MCF 10A (cell line): ENCODE data around the gene CSRP1. TPM values are rescaled to one million over a fixed set of nuclear protein-coding genes. Genes with fewer than 3 reads are reported as not detected.

Experiments
- BruUV-seq: library from RNA; stranded (reverse); fragments of 400-500 nt; replicated peaks from 2 replicates; lab custom pipeline; 2021; lab: Mats Ljungman, UMichigan
- CTCF ChIA-PET: fragments of 300-600 bp; sonication (Branson Sonifier 250); formaldehyde crosslinking; extraction: SDS; loops from one replicate; lab custom pipeline; 2021; ENCODE audit warnings: antibody characterized with exemption, inconsistent platforms; lab: Yijun Ruan, JAX
- POLR2A ChIA-PET: fragments of 300-600, 350-650 bp; sonication (Branson Sonifier 250); formaldehyde crosslinking; extraction: SDS; loops from one replicate; lab custom pipeline; 2020; ENCODE audit warnings: antibody characterized with exemption, inconsistent platforms; lab: Yijun Ruan, JAX
- DNase-seq: peaks from one replicate; pipeline ENCODE4 v3.0.0-alpha.2; 2018; ENCODE audit not compliant: unreplicated experiment
- H3K27ac Mint-ChIP-seq: one replicate; pipeline ENCODE4 v1.8.0; 2022; ENCODE audit warnings: mild to moderate bottlenecking, low read depth, mixed read lengths; ENCODE audit not compliant: unreplicated experiment
- H3K27me3 Mint-ChIP-seq: one replicate; pipeline ENCODE4 v1.8.0; 2022; ENCODE audit warnings: mixed read lengths; ENCODE audit not compliant: insufficient read depth, unreplicated experiment
- H3K36me3 Mint-ChIP-seq: one replicate; pipeline ENCODE4 v1.8.0; 2022; ENCODE audit warnings: mild to moderate bottlenecking, moderate library complexity, mixed read lengths; ENCODE audit not compliant: insufficient read depth, unreplicated experiment
- H3K4me1 Mint-ChIP-seq: one replicate; pipeline ENCODE4 v1.8.0; 2022; ENCODE audit warnings: mixed read lengths; ENCODE audit not compliant: insufficient read depth, unreplicated experiment
- H3K4me3 Mint-ChIP-seq: one replicate; pipeline ENCODE4 v1.8.0; 2022; ENCODE audit warnings: mild to moderate bottlenecking, moderate library complexity, mixed read lengths; ENCODE audit not compliant: unreplicated experiment
- H3K9me3 Mint-ChIP-seq: one replicate; pipeline ENCODE4 v1.8.0; 2022; ENCODE audit warnings: mixed read lengths; ENCODE audit not compliant: unreplicated experiment
- intact Hi-C: fragments of 100-400 bp; cut with micrococcal nuclease; formaldehyde crosslinking; loops from 2 replicates; pipeline ENCODE4 v1.14.1; 2022
- total RNA-seq: library from RNA; stranded (reverse); gene quantifications from 2 replicates; pipeline ENCODE4 v1.2.3, GENCODE V29; 2022
- TF ChIP-seq, protein P1 (sequence below): fragments of 200-600 bp; IDR thresholded peaks from one replicate; pipeline ENCODE4 v1.8.0; 2022; ENCODE audit warnings: antibody characterized with exemption, mild to moderate bottlenecking; ENCODE audit not compliant: unreplicated experiment

Gene CSRP1
- total RNA-seq, 1 experiment from 2014 or later = 358 TPM

DNA sequence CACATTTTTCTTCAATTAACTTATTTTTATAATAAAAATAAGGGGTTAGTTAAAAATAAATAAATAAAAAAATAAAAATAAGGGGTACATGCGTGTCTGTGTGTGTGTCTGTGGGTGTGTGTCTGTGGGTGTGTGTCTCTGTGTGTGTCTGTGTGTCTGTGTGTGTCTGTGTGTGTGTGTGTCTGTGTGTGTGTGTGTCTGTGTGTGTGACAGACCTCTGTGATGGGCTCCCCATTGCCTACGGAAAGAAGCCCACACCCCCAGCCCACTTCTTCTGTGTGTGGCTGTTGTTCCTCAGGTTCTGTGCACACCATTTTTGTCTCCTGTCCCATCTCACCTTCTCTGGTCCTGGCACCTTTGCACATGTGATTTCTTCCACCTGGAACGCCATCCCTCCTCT is 47.9 kb downstream of the CSRP1 start:
- Mint-ChIP-seq H3K27me3 (no peaks in the 10 kb centered on the region), H3K9me3 (no peaks in the 10 kb centered on the region), H3K4me3 (no peak overlapping the region), H3K4me1 (peaks cover 70% of the 10 kb centered on the region), H3K27ac (no peak overlapping the region), H3K36me3 (peaks cover 31% of the 10 kb centered on the region)
- DNase-seq = no peak
- intact Hi-C loops = no loop called here
- ChIA-PET POLR2A (interaction anchor here (12.3 to 43.8 kb wide), 3 partner anchors 7 to 44 kb away, joined by 227 to 1388 read pairs (median 1388); partner anchors contain the start of genes CSRP1 and PHLDA3), CTCF (interaction anchor here (14.4 to 70.3 kb wide), 3 partner anchors 10 to 45 kb away, joined by 153 to 3816 read pairs (median 250); partner anchors contain the start of gene CSRP1)
- no TSS peak for BruUV-seq
- TF ChIP-seq, protein P1, sequence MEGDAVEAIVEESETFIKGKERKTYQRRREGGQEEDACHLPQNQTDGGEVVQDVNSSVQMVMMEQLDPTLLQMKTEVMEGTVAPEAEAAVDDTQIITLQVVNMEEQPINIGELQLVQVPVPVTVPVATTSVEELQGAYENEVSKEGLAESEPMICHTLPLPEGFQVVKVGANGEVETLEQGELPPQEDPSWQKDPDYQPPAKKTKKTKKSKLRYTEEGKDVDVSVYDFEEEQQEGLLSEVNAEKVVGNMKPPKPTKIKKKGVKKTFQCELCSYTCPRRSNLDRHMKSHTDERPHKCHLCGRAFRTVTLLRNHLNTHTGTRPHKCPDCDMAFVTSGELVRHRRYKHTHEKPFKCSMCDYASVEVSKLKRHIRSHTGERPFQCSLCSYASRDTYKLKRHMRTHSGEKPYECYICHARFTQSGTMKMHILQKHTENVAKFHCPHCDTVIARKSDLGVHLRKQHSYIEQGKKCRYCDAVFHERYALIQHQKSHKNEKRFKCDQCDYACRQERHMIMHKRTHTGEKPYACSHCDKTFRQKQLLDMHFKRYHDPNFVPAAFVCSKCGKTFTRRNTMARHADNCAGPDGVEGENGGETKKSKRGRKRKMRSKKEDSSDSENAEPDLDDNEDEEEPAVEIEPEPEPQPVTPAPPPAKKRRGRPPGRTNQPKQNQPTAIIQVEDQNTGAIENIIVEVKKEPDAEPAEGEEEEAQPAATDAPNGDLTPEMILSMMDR = no peak

DNA sequence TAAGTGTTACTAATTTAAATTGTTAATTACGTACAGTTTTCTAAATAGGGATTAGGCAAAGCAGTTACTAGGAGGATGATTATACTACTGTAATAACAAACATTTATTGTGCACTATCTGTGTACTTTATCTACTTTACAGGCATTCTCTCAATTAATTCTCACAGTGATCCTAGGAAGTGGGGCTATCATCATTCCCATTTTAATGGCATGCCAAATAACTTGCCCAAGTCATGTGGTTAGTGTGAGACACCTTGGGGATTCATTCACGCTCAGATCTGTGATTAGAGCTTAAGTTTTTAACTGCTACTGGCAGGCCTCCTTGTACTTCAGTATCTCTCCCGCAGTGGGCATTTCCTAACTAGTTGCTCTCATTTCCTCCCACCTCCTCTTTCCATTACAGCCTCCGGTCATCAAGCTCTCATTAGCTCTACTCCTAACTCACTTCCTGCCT is 49.4 kb downstream of the CSRP1 start:
- ChIA-PET CTCF (interaction anchor here (0.7 to 70.3 kb wide), 7 partner anchors 9 to 285 kb away, joined by 3 to 3816 read pairs (median 6); partner anchors contain the start of gene CSRP1), POLR2A (interaction anchor here (0.6 to 43.8 kb wide), 10 partner anchors 5 to 342 kb away, joined by 3 to 1388 read pairs (median 3); partner anchors contain the start of gene PHLDA3)
- no TSS peak for BruUV-seq
- no peak for DNase-seq
- H3K27ac Mint-ChIP-seq = peak overlapping the region; percentile 67
- H3K36me3 Mint-ChIP-seq = peaks cover 16% of the 10 kb centered on the region
- intact Hi-C loops = no loop called here
- no peaks in the 10 kb centered on the region for H3K9me3 Mint-ChIP-seq
- H3K27me3 Mint-ChIP-seq = no peaks in the 10 kb centered on the region
- no peak overlapping the region for H3K4me3 Mint-ChIP-seq
- TF ChIP-seq, protein P1 = no peak
- H3K4me1 Mint-ChIP-seq = peaks cover 56% of the 10 kb centered on the region

DNA sequence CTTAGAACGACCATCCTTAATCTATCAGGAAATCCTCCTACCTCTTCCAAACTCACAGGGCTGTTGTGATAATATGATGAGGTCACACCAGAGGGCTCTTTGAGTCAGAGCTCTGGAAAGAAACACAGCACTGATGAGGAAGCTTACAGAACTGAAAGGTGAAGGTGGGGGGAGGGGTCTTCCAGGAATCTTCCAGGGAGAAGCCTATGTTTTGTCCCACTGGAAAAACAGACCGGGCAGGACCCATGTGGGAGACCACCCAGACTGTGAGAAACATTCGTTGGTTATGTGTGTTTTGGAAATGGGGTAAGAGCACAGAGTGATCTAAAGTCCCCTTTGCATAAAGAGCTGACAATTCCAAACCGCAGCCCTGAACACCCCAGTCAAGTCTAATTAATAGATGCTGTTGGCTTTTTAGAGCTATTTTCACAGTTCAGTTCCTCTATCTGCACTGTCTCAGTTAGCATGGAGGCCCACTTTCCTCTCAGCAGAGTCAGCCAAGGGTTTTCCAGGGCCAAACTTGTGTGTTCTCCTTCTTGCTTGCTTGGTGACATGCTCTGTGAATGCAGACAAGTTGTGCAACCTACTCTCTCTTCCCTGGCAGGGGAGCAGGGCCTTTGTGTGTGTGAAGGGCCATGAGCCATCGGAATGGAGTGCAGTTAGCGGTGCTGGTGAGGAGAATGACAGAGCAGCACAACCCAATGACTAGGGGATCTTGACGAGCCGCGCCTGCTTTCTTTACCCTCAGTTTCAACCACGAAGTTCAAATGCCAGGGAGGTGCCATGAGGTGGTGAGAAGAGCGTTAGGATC is 50.2 kb downstream of the CSRP1 start:
- Mint-ChIP-seq H3K9me3 (no peaks in the 10 kb centered on the region), H3K27ac (peak overlapping the region; percentile 67), H3K27me3 (no peaks in the 10 kb centered on the region), H3K36me3 (peaks cover 7% of the 10 kb centered on the region), H3K4me3 (no peak overlapping the region), H3K4me1 (peaks cover 49% of the 10 kb centered on the region)
- intact Hi-C loops = no loop called here
- peak; percentile 97 for DNase-seq
- TF ChIP-seq, protein P1 = no peak
- no TSS peak for BruUV-seq
- CTCF ChIA-PET = interaction anchor here (0.7 to 70.3 kb wide), 11 partner anchors 8 to 131 kb away, joined by 3 to 3816 read pairs (median 6); partner anchors contain the start of gene CSRP1
- POLR2A ChIA-PET = interaction anchor here (0.6 to 43.8 kb wide), 9 partner anchors 4 to 431 kb away, joined by 3 to 1388 read pairs (median 3); partner anchors contain the start of gene PHLDA3

DNA sequence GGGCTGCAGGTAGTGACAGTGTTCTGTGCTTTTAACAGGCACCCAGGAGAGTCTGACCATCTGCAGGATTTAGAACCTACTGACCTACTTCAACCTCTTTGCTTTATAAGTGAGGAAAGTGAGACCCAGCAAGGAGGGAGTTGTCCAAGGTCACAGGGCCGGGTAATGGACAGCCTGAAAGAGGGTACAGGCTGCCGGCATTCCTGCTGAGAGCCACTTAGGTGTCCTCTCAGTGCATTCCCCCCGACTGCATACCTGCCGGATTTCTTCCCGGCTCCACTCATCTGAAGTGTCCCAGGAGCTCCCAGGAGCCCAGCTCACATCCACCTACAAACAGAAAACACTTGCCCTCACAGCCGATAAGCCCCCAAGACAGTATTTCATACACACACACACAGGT is 51.8 kb downstream of the CSRP1 start:
- BruUV-seq = no TSS peak
- TF ChIP-seq, protein P1 = no peak
- intact Hi-C loops = no loop called here
- H3K4me1 Mint-ChIP-seq = peaks cover 33% of the 10 kb centered on the region
- no peaks in the 10 kb centered on the region for H3K27me3 Mint-ChIP-seq
- H3K27ac Mint-ChIP-seq = no peak overlapping the region
- no peaks in the 10 kb centered on the region for H3K9me3 Mint-ChIP-seq
- CTCF ChIA-PET = interaction anchor here (0.7 to 70.3 kb wide), 11 partner anchors 6 to 258 kb away, joined by 3 to 3816 read pairs (median 7); partner anchors contain the start of gene CSRP1
- no peak overlapping the region for H3K4me3 Mint-ChIP-seq
- POLR2A ChIA-PET = interaction anchor here (0.9 to 43.8 kb wide), 3 partner anchors 3 to 57 kb away, joined by 3 to 1388 read pairs (median 1388); partner anchors contain the start of gene PHLDA3
- peaks cover 1% of the 10 kb centered on the region for H3K36me3 Mint-ChIP-seq
- no peak for DNase-seq
